Activated T-helper 1 cell treated with Interleukin-2 at 50 U/mL for 16 hours (primary cell): ENCODE results near the gene SLC35E1.
"Not testable (repeated sequence)": the region's sequence is repeated elsewhere in the genome, so short reads cannot be mapped to it uniquely, and the experiment has no call there.

Experiments
- DNase-seq: peaks from one replicate; pipeline ENCODE4 v3.0.0-alpha.2; 2020; ENCODE audit warnings: low read depth

SLC35E1 gene

DNA sequence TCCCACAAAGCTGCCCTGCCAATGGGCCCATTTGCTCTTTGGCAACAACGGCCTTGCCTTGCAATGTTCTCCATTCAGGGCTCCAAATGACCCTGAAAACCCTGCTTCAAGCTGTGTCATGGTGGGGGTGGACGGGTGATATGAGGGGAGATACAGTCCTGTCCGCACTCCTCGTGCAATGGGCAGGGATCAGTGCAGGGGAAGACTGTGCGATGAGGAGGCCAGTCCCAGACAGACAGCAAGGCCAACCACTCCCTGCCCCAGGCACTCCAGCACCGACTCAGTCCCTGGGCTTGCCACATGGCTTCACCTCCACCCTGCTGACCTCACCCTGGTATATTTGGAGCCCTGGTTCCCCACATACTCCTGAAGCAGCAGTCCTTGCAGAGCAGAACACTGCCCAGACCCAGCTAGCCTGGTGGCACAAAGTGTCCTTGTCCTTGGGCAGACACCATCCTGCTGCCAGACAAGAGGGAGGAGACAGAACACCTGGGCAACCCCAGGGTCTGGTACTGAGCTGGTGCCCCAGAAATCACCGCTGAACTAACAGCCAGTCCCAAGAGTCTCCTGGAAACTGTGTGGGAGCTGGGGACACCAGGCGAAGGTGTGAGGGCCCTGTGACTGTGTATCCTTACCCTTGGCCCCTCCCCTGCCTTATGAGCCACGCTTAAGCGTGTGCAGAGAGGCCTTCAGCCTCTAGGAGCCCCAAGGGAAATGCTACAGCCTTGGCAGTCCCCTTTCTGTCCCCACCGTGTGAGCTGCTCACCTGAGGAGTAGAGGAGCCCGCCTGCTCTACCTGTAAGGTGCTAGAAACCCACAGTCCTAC is 9.1 kb upstream of the SLC35E1 start:
- no peak for DNase-seq

DNA sequence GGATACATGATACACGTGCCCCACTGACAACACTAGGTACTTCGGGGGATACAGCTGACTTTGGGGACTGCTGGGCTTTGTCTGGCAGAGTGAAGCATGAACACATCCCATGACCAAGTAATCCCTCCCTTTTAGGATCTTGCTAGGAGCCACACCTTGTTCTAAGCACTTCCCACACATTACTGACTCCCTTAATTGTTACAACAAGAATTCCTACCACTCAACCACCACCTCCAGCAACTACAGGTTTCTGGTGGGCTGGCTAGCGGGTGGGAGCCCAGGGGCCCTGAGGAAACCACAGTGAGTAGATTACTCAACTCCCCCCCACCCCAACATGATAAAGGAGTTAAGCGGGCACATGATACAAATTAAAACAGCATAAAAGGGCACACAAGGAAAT is 7.2 kb upstream of the SLC35E1 start:
- DNase-seq = no peak

DNA sequence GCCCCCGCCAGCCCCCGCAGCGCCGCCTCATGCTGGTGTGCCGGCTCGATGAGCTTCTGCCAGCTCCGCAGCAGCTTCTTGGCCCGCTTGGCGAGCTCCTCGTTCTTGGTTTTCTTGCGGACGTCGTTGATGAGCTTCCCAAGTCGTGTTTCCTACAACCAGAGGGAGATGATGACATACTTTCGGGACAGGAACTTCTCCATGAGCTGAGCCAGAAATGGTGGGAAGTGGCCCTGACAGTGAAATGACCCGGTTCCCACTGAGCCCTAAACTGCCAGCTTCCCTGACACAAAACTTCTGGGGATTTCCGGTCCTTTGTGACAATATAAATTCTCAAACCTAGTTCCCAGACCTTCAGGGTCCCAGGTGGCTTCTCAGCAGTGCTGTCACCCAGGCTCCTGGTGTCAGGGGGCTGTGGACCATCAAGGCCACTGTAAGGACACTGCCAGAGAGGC is 5.3 kb upstream of the SLC35E1 start:
- DNase-seq = no peak

DNA sequence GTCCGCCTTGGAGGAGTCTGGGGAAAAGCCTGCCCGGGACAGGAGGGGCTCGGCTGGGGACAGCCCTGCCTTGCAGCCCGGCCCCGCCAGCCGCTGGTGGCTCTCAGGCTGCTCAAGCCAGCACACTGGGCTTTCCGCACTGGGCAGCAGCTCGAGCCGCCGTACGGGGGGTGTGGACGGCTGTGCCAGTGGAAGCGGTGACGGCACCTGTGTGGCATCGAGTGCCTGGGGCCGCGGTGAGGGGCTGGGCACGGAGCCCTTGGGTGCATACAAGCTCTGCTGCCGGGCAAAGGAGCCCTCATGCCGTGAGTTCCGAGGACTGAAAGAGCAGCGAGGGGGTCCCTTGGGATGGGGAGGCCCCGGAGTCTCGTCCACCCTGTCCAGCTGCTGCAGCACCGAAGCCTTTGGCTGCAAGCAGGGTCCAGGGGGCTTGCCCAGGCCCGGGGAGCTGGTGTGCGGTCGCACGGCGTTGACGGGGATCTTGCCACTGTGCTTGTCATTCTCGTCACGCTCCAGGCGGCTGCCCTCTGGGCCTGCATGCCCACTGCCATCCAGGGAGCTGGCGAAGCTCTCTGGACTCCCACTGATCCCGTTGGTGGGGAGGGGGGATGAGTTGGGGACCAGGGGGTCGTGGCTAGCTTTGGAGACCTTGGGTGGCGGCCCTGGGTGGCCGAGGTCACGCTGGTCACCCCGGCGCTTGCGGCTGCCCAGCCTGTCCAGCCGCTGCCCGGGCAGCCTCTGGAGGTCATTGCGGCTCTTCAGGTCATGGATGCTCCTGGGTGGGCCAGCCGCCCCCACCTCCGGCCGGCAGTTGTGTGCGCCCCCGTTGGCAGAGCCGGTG is 4.7 kb upstream of the SLC35E1 start:
- DNase-seq = no peak

DNA sequence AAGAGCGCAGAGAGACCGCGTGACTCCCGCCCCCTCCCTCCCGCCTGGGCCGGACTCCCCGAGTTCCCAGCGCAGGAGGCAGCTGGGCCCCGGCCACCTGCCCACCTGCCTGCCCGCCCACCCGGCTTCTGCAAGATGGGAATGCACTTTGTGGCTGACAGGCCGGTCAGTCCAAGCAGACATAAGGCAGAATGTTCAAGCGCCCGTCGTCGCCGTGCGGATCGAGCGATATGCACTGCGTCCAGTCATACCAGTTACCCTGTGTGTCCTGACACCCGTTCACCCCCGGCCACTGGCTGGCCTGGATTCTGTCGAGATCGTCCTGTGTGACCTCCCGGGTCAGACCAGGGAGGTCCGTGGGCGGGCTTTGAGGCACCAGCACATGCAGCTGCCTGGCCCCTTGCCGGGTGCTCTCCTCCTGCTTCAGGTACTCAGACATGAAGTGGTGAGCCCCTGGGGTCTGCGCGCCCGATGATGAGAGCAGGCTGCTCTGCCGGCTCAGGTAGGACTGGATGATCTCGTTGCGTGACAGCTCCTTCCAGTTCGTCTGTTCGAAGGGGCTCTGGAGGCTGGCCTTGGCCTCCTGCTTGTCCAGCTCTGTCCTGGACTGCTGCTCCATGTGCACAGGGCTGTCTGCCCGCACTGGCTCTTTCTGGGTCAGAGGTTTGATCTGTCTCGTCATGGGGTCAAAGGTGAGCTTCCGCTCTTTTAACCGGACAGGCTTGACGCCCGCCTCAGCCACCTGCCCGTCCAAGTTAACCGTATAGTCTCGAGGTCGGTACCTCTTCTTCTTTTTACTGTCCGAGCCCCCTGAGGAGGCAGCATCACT is 3.9 kb upstream of the SLC35E1 start:
- DNase-seq = no peak

DNA sequence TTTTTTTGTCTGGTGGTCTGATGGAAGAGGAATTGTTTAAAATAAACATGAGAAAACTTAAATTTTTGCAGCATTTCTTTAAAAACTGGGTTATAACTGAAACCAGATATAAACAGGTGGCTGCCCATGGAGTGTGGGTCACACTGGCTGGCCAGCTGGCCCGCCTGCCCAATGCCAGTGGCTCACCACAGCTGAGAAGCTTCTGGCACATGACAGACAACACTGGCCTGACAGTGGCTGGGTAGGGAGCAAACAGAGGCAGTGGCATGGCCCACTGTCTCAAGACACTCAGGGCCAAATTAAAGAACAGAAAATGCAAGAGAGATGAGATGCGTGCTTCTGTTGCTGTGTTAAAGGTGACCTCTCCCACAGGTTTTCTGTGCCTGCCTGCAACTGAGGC is 3.1 kb upstream of the SLC35E1 start:
- no peak for DNase-seq

DNA sequence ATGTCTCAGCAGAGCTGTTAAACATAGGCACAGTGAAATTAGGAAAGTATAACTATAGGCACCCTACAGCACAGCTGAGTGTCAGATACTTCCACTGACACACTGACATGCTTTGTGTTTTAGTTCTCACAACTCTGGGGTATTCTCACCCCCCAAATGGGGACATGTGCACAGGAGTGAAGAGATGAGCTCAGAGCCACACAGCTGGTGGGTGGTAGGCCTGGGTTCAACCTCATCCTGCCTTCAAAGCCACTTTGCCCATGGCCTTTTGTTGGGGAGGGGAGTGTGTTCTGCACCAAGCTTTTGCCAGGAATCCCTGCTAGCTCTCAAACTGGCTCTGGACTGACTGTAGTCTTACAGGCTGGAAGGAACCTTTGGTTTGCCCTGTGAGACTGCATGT is 1.7 kb upstream of the SLC35E1 start:
- DNase-seq = no peak

DNA sequence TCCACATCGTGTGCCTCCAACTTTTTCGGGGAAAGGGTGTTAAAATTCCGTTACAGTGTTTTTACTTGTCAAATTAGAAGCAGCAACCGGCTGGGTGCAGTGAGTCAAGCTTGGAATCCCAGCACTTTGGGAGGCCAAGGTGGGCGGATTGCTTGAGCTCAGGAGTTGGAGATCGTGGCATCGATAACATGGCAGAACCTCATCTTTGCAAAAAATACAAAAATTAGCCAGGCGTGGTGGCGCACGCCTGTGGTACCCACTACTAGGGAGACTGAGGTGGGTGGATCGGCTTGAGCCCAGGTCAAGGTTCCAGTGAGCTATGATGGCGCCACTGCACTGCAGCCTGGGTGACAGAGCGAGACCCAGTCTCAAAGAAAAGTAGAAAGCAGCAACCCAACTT is 1.1 kb upstream of the SLC35E1 start:
- DNase-seq = no peak

DNA sequence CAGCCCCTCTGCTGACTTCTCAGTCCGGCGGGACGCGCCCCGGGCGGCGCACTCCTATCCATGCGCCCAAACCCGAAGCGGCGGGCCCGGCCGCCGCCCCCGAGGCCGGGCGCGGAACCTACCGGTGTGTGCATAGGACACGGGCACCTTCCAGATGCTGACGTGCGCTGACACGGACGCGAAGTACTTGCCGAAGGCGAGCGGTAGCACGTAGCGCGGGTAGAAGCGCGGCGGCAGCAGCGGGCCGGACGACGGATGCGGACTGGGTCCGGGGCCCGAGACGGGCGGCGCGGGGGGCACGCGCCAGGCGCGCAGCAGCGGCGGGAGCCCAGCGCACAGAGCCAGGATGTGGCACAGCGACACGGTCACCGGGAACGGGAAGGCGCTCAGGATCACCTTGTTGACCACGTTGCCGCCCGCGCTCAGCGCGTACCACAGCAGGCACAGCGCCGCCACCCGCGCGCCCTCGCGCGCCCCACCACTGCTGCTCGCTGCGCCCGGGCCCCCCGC is 338 bp downstream of the SLC35E1 start:
- no peak for DNase-seq

DNA sequence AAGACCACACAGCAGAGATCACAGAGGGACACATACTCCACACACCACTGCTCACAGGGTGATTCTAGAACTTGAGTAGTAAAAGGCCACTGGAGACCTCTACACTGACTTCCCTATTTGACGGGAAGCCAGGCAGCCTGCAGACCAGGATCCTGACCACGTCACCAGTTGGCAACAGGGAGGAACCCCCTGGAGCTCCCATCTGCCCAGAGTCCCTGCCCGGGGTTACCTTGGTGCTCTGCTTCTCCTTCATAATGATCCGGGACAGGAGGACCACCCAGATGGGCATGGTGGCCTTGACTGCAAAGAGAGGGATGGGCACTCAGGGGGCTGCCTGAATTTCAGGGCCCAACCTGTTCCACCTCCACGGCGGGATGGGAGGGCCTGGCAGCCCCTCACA is 932 bp downstream of the SLC35E1 start:
- DNase-seq = no peak

DNA sequence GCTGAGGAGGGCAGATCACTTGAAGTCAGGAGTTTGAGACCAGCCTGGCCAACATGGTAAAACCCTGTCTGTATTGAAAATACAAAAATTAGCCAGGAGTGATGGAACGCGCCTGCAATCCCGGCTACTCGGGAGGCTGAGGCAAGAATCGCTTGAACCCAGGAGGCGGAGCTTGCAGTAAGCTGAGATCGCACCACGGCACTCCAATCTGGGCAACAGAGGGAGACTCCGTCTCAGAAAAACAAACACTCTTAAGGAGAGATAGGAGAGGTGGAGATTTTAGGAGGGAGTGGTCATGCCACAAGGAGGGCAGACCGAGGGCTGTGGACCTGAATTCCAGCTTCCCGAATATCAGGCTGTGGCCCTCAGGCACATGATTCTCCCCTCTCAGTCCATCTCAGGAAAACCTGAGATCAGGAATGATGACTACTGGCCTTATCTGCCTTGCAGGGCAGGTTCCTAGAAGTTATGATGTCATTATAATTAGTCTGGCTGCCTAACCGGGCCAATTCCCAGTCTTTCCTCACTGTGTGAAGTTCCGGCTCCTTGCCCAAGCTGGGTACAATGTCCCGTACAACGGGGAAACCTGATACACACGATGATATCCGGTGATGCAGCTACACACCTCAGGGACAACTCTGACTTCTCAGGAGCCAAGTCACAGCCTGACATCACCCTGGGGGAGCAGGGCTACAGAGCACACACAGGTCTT is 2.5 kb downstream of the SLC35E1 start:
- no peak for DNase-seq

DNA sequence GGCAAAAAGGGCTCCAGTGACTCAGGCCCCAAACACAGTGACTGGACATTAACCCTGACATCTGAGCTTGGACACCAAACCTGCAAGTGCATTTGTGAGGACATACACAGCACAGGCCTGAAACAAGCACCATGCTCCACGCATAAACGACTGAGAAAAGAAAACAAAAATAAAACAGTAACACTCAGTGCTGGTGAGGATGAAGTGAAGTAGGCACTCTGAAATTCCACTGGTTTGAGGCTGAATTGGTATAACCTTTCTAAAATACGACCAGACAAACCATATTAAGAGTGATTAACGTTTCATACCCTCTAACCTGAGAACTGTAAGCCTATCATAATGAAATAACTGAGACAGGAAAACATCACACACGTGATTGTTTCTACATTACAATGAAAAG is 5.5 kb downstream of the SLC35E1 start:
- no peak for DNase-seq

DNA sequence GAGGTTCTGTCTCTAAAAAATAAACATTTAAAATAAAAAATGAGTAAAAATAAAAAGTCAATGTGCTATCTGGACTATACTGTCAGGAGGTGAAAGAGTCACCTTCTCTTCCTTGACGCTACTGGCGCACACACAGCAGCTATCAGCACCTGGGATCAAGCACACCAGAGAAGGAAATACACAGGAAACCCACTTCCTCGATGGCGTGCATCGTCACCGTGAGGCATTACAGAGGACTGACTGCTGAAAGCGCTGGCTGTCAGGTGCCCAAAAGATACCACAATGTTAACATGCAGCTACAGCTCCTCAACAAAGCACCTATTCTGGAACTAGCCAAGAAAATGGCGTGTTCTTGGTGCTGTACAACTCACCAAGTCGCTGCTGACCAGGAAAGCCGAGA is 6.1 kb downstream of the SLC35E1 start:
- DNase-seq = peak; percentile 72

DNA sequence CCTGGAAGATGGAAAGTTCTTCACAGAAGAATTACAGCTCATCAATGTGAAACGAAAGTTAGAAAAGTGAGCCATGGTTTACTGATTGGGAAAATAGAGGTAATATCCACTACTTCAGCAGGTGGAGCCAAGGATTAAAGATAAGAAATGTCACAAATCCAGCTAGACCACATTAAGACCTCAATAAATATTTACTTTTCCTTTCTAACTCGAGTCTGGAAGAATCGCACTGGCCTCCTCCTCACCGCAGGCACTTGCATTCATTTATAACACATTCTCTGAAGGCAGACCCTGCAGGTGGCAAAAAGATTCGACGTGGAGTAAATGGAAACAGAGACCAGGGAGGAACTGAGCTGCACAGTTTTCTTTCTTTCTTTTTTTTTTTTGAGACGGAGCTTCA is 7.4 kb downstream of the SLC35E1 start:
- DNase-seq = no peak

DNA sequence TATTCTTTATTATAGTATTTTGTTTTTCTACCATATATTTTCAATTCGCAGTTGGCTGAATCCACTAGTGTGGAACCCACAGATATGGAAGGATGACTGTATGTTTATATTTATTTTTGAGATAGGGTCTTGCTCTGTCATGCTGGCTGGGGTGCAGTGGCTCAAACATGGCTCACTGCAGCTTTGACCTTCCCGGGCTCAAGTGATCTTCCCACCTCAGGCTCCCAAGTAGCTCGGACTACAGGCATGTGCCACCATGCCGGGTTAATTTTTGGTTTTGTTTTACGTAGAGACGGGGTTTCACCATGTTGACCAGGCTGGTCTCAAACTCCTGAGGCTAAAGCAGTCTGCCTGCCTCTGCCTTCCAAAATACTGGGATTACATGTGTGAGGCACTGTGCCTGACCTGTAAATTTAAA is 9.6 kb downstream of the SLC35E1 start:
- no peak for DNase-seq

DNA sequence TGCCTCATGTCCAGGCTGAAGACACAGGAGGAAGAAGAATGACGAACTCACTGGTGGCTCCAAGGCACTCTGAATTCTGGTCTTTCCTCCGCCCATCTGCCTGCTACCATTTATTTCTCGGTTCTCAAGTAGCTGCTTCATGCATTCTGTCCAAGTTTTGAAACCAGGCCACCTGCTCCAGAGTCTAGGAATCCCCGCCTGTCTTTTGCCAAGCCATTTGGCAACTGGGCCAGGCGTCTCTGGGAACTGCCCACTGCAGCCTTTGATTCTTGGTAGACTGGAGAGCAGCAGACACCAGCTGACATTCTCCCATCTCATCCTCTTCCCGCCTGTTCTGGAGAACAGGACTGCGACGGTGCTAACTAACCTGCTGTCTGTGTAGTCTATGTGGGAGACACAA is 10.8 kb downstream of the SLC35E1 start:
- DNase-seq = no peak

DNA sequence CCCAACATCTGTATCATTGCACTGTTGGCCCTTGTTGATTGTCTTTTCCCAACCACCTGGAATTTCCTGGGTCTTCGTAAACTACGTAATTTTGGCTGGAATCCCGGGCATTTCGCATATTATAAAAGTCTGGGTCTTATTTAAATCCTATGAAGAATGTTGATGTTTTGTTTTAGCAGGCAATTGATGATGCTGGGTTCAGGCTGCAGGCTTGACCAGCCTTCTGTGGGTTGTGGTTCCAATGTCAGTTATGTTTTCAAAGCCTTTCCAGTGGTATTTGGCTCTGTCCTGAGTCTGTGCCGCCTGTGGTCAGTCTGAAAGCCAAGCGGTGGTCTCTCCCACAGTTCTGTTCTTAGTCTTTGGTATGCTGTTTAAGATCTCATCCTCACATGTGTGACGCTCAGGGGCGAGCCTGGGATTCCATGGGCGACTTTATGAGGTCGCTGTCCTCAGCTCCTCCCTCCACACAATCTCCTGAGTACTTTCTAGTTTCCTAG is 12.4 kb downstream of the SLC35E1 start:
- no peak for DNase-seq

DNA sequence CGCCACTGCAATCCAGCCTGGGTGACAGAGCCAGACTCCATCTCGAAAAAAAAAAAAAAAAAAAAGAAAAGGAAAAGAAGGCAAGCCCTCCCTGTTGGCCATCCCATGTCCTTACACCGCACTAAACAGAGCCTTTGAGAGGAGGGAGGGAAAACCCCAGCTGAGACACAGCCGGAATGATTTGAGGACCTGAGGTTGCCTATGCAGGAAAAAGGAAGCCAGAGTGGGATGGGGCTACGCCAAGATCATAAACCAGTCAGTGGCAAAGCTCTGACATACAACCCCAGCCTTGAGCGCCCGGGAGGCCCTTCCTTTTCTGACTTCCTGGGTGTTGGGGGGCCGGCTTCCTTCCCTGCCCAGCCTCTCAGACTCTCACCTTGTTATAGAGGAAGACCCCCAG is 17.4 kb downstream of the SLC35E1 start:
- DNase-seq = no peak

DNA sequence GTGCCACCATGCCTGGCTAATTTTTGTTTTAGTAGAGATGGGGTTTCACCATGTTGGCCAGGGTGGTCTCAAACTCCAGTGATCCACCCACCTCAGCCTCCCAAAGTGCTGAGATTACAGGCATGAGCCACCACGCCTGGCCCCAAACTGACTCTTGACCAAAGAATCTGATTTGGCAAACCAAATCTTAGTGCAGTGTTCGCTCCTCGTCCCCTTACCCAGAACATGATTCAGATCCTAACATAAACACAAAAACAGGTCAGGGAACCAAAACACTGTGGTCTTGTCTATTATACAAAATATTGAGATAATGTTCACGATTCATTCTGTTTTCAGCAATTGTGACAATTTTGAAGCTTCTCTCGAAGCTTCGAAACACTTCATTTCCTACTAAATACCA is 20.3 kb downstream of the SLC35E1 start:
- not testable (repeated sequence) for DNase-seq

DNA sequence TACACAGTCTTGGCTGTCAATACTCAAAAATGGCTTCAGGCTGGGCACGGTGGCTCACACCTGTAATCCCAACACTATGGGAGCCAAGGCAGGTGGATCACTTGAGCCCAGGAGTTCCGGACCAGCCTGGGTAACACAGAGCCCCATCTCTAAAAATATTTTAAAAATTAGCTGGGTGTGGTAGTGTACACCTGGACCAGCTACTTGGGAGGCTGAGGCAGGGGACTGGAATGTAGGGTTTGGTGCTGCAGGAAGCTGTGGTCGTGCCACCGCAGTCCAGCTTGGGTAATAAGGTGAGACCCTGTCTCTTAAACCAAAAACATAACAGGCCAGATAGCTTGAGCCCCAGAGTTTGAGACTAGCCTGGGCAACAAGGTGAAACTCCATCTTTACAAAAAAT is 23.3 kb downstream of the SLC35E1 start:
- DNase-seq = no peak

DNA sequence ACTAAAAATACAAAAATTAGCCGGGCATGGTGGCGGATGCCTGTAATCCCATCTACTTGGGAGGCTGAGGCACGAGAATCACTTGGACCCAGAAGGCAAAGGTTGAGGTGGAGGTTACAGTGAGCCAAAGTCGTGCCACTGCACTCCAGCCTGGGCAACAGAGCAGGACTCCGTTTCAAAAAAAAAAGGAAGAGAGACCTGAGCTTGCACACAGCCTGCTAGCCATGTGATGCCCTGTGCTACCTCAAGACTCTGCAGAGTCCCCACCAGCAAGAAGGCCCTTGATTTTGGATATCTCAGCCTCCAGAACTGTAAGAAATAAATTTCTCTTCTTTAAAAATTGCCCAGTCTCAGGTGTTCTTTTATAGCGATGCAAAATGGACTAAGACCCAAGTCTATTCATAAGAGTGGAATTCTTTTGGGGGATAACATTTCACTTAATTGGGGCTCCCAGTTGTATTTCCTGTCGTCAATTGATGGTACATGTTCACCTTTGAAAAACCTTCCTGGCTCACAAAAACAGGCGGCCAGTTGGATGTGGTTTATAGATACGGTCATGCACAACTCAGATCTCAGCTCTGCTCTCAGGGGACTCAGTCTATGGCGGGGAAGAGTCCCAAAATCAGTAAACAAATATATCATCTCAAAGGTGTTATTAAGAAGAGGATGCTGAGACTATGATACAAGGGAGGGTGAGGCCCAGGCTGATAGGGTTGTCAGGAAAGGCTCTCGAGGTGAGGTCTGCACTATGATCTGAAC is 27.6 kb downstream of the SLC35E1 start:
- no peak for DNase-seq
